ENCODE data around the gene NEXN.

The NEXN gene

GRCh38 chr1:77958850-77959249 is 70.4 kb downstream of the NEXN start:
- H3K4me1 ChIP-seq (ENCODE audit: control insufficient read depth, insufficient read depth, low read length, unreplicated experiment): peaks cover 17% of the 10 kb centered on the region
- H2AFZ ChIP-seq (ENCODE audit: low read length, unreplicated experiment): no peak overlapping the region
- H3K79me2 ChIP-seq (ENCODE audit: control insufficient read depth, insufficient read depth, low read length, unreplicated experiment): peaks cover 62% of the 10 kb centered on the region
- H3K27me3 ChIP-seq (ENCODE audit: insufficient read depth, low read length): no peaks in the 10 kb centered on the region
- H3K4me3 ChIP-seq (ENCODE audit: low read depth, low read length): no peak overlapping the region
- H3K27ac ChIP-seq (ENCODE audit: low read depth, low read length): no peak overlapping the region
- peaks cover 82% of the 10 kb centered on the region for H3K36me3 ChIP-seq (ENCODE audit: insufficient read depth, low read length)

GRCh38 chr1:77961392-77961791 is 73.0 kb downstream of the NEXN start:
- Histone ChIP-seq H2AFZ (ENCODE audit: low read length, unreplicated experiment) (no peak overlapping the region), H3K4me1 (ENCODE audit: control insufficient read depth, insufficient read depth, low read length, unreplicated experiment) (no peaks in the 10 kb centered on the region), H3K27ac (ENCODE audit: low read depth, low read length) (no peak overlapping the region), H3K27me3 (ENCODE audit: insufficient read depth, low read length) (no peaks in the 10 kb centered on the region), H3K79me2 (ENCODE audit: control insufficient read depth, insufficient read depth, low read length, unreplicated experiment) (peaks cover 68% of the 10 kb centered on the region), H3K4me3 (ENCODE audit: low read depth, low read length) (no peak overlapping the region), H3K36me3 (ENCODE audit: insufficient read depth, low read length) (peaks cover 85% of the 10 kb centered on the region)

GRCh38 chr1:77966291-77966690 is 77.9 kb downstream of the NEXN start:
- H3K79me2 ChIP-seq (ENCODE audit: control insufficient read depth, insufficient read depth, low read length, unreplicated experiment): peaks cover 87% of the 10 kb centered on the region
- no peak overlapping the region for H3K4me3 ChIP-seq (ENCODE audit: low read depth, low read length)
- peaks cover 83% of the 10 kb centered on the region for H3K36me3 ChIP-seq (ENCODE audit: insufficient read depth, low read length)
- H3K27ac ChIP-seq (ENCODE audit: low read depth, low read length): no peak overlapping the region
- H3K4me1 ChIP-seq (ENCODE audit: control insufficient read depth, insufficient read depth, low read length, unreplicated experiment): peaks cover 8% of the 10 kb centered on the region
- H3K27me3 ChIP-seq (ENCODE audit: insufficient read depth, low read length): no peaks in the 10 kb centered on the region
- H2AFZ ChIP-seq (ENCODE audit: low read length, unreplicated experiment): no peak overlapping the region

- H3K27ac ChIP-seq (ENCODE audit: low read depth, low read length): no peak overlapping the region
- H3K79me2 ChIP-seq (ENCODE audit: control insufficient read depth, insufficient read depth, low read length, unreplicated experiment): peaks cover 91% of the 10 kb centered on the region
- peaks cover 57% of the 10 kb centered on the region for H3K36me3 ChIP-seq (ENCODE audit: insufficient read depth, low read length)
- H3K4me1 ChIP-seq (ENCODE audit: control insufficient read depth, insufficient read depth, low read length, unreplicated experiment): peaks cover 20% of the 10 kb centered on the region
- no peak overlapping the region for H2AFZ ChIP-seq (ENCODE audit: low read length, unreplicated experiment)
- no peaks in the 10 kb centered on the region for H3K27me3 ChIP-seq (ENCODE audit: insufficient read depth, low read length)
- no peak overlapping the region for H3K4me3 ChIP-seq (ENCODE audit: low read depth, low read length)
These were observed 81.8 kb downstream of the NEXN start for GRCh38 chr1:77970192-77970591.

- Histone ChIP-seq H3K4me1 (ENCODE audit: control insufficient read depth, insufficient read depth, low read length, unreplicated experiment) (peaks cover 20% of the 10 kb centered on the region), H3K27ac (ENCODE audit: low read depth, low read length) (no peak overlapping the region), H3K4me3 (ENCODE audit: low read depth, low read length) (no peak overlapping the region), H3K36me3 (ENCODE audit: insufficient read depth, low read length) (peaks cover 40% of the 10 kb centered on the region), H2AFZ (ENCODE audit: low read length, unreplicated experiment) (no peak overlapping the region), H3K27me3 (ENCODE audit: insufficient read depth, low read length) (no peaks in the 10 kb centered on the region), H3K79me2 (ENCODE audit: control insufficient read depth, insufficient read depth, low read length, unreplicated experiment) (peaks cover 97% of the 10 kb centered on the region)
These were observed 83.7 kb downstream of the NEXN start for GRCh38 chr1:77972080-77972479.

GRCh38 chr1:77975386-77975785 is 87.0 kb downstream of the NEXN start:
- H3K27me3 ChIP-seq (ENCODE audit: insufficient read depth, low read length): no peaks in the 10 kb centered on the region
- peak overlapping the region; percentile 33 for H3K27ac ChIP-seq (ENCODE audit: low read depth, low read length)
- H3K79me2 ChIP-seq (ENCODE audit: control insufficient read depth, insufficient read depth, low read length, unreplicated experiment): peaks cover 94% of the 10 kb centered on the region
- H3K4me3 ChIP-seq (ENCODE audit: low read depth, low read length): peak overlapping the region; percentile 84
- no peak overlapping the region for H2AFZ ChIP-seq (ENCODE audit: low read length, unreplicated experiment)
- peaks cover 12% of the 10 kb centered on the region for H3K36me3 ChIP-seq (ENCODE audit: insufficient read depth, low read length)
- peaks cover 14% of the 10 kb centered on the region for H3K4me1 ChIP-seq (ENCODE audit: control insufficient read depth, insufficient read depth, low read length, unreplicated experiment)

- Histone ChIP-seq H2AFZ (ENCODE audit: low read length, unreplicated experiment) (no peak overlapping the region), H3K36me3 (ENCODE audit: insufficient read depth, low read length) (peaks cover 10% of the 10 kb centered on the region), H3K27me3 (ENCODE audit: insufficient read depth, low read length) (no peaks in the 10 kb centered on the region), H3K4me1 (ENCODE audit: control insufficient read depth, insufficient read depth, low read length, unreplicated experiment) (peaks cover 14% of the 10 kb centered on the region), H3K27ac (ENCODE audit: low read depth, low read length) (peak overlapping the region; percentile 33), H3K4me3 (ENCODE audit: low read depth, low read length) (peak overlapping the region; percentile 84), H3K79me2 (ENCODE audit: control insufficient read depth, insufficient read depth, low read length, unreplicated experiment) (peaks cover 94% of the 10 kb centered on the region)
These were observed 87.5 kb downstream of the NEXN start for GRCh38 chr1:77975907-77976306.

GRCh38 chr1:77976433-77977076 is 88.1 kb downstream of the NEXN start:
- Histone ChIP-seq H3K4me1 (ENCODE audit: control insufficient read depth, insufficient read depth, low read length, unreplicated experiment) (peaks cover 11% of the 10 kb centered on the region), H3K27ac (ENCODE audit: low read depth, low read length) (no peak overlapping the region; the same call in 1 of the 2 replicates), H3K4me3 (ENCODE audit: low read depth, low read length) (peak overlapping the region; percentile 84), H3K27me3 (ENCODE audit: insufficient read depth, low read length) (no peaks in the 10 kb centered on the region), H3K79me2 (ENCODE audit: control insufficient read depth, insufficient read depth, low read length, unreplicated experiment) (peaks cover 94% of the 10 kb centered on the region), H2AFZ (ENCODE audit: low read length, unreplicated experiment) (no peak overlapping the region), H3K36me3 (ENCODE audit: insufficient read depth, low read length) (peaks cover 10% of the 10 kb centered on the region)

- H3K4me1 ChIP-seq (ENCODE audit: control insufficient read depth, insufficient read depth, low read length, unreplicated experiment): peaks cover 7% of the 10 kb centered on the region
- H3K36me3 ChIP-seq (ENCODE audit: insufficient read depth, low read length): peaks cover 10% of the 10 kb centered on the region
- H3K27ac ChIP-seq (ENCODE audit: low read depth, low read length): peak overlapping the region; percentile 91
- no peak overlapping the region for H2AFZ ChIP-seq (ENCODE audit: low read length, unreplicated experiment)
- no peaks in the 10 kb centered on the region for H3K27me3 ChIP-seq (ENCODE audit: insufficient read depth, low read length)
- peaks cover 93% of the 10 kb centered on the region for H3K79me2 ChIP-seq (ENCODE audit: control insufficient read depth, insufficient read depth, low read length, unreplicated experiment)
- H3K4me3 ChIP-seq (ENCODE audit: low read depth, low read length): peak overlapping the region; percentile 84
These were observed 89.5 kb downstream of the NEXN start for GRCh38 chr1:77977989-77978292.

- Histone ChIP-seq H3K79me2 (ENCODE audit: control insufficient read depth, insufficient read depth, low read length, unreplicated experiment) (peaks cover 89% of the 10 kb centered on the region), H3K27me3 (ENCODE audit: insufficient read depth, low read length) (no peaks in the 10 kb centered on the region), H2AFZ (ENCODE audit: low read length, unreplicated experiment) (no peak overlapping the region), H3K27ac (ENCODE audit: low read depth, low read length) (peak overlapping the region; percentile 91), H3K36me3 (ENCODE audit: insufficient read depth, low read length) (peaks cover 10% of the 10 kb centered on the region), H3K4me1 (ENCODE audit: control insufficient read depth, insufficient read depth, low read length, unreplicated experiment) (peaks cover 7% of the 10 kb centered on the region), H3K4me3 (ENCODE audit: low read depth, low read length) (peak overlapping the region; percentile 84)
These were observed 90.0 kb downstream of the NEXN start for GRCh38 chr1:77978293-77978968.
